ENCODE data around the gene CLIP1.

DNA sequence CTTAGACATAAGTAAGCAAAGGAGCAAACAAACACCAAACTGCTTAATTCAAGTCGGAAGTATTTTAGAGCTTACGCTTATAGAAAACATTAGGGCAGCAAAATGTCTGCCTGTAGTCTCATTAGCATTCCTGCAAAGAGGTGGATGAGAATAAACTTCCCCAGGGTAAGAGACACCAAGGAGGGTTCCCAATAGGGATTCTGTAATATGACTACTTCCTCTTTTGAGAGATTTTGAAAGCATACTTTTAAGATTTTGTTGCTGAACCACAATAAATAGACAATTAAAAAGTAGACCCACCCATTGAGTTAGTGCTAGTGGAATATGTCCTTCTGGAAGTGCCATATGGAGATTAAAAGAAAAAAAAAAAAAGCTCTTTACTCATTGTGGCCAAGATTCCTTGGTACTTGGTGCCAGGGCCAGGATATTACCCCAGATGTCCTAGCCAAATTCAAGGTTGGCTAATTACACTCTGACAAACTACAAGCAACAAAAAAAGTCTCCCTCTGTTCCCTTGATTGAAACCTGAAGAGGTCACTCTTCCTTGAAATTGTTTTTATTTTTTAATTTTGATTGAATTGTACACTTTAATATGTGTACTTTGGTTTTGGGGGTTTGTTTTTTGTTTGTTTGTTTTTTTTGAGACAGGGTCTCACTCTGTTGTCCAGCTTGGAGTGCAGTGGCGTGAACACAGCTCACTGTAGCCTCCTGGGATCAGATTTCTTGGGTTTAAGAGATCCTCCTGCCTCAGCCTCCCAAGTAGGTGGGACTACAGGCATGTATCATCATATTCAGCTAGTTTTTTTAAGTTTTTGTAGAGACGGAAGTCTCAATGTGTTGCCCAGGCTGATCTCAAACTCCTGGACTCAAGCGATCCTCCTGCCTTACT is 8.7 kb downstream of the CLIP1 start:
- TF ChIP-seq CTCF (IDR thresholded peaks at IDR 0.05): no peak
- TF ChIP-seq POLR2A (IDR thresholded peaks at IDR 0.05): no peak
